IMR-90 (cell line): Measurements from ENCODE around the gene CDK15. TPM values are rescaled to one million over a fixed set of nuclear protein-coding genes. Genes with fewer than 3 reads are reported as not detected.

Experiments used
- ATAC-seq: fragments of 200-7000 bp; cut with Tn5 transposase; 2 replicates; pipeline ENCODE4 v1.9.1; 2020; ENCODE audit warnings: low read depth, mild to moderate bottlenecking, moderate library complexity
- BruUV-seq: library from RNA; stranded (reverse); fragments of 400-500 nt; replicated peaks from 2 replicates; lab custom pipeline; 2021; lab: Mats Ljungman, UMichigan
- CTCF ChIA-PET: fragments of 300-600 bp; formaldehyde crosslinking; extraction: SDS; loops from one replicate; lab custom pipeline; 2021; ENCODE audit warnings: antibody characterized with exemption; lab: Yijun Ruan, JAX
- POLR2A ChIA-PET: fragments of 300-600 bp; sonication (Branson Sonifier 250); formaldehyde crosslinking; loops from one replicate; lab custom pipeline; 2022; ENCODE audit warnings: antibody characterized with exemption; ENCODE audit not compliant: unreplicated experiment; lab: Charles Lee
- DNase-seq: peaks from one replicate; pipeline ENCODE4 v3.0.0; 2013
- H2AFZ ChIP-seq: replicated peaks from 2 replicates; pipeline ENCODE3; 2013; ENCODE audit warnings: low read length, mild to moderate bottlenecking; ENCODE audit not compliant: poor library complexity
- H2AK5ac ChIP-seq: 2 replicates; pipeline ENCODE4 v1.6.1; 2013; ENCODE audit warnings: low read depth, low read length, inconsistent platforms
- H2AK9ac ChIP-seq: replicated peaks from 2 replicates; pipeline ENCODE3; 2013; ENCODE audit warnings: mild to moderate bottlenecking, low read depth, low read length, moderate library complexity; ENCODE audit not compliant: poor library complexity
- H2BK120ac ChIP-seq: 2 replicates; pipeline ENCODE4 v1.6.1; 2013; ENCODE audit warnings: low read depth, low read length, inconsistent platforms
- H2BK15ac ChIP-seq: 3 replicates; pipeline ENCODE4 v1.6.1; 2013; ENCODE audit warnings: low read depth, low read length, inconsistent platforms
- H2BK20ac ChIP-seq: 2 replicates; pipeline ENCODE4 v1.6.1; 2013; ENCODE audit warnings: low read depth, mild to moderate bottlenecking, inconsistent platforms, low read length, moderate library complexity
- H2BK5ac ChIP-seq: 2 replicates; pipeline ENCODE4 v1.6.1; 2013; ENCODE audit warnings: mild to moderate bottlenecking, low read depth, low read length, inconsistent platforms; ENCODE audit not compliant: poor library complexity, severe bottlenecking
- H3K14ac ChIP-seq: replicated peaks from 2 replicates; pipeline ENCODE4 v1.6.1; 2013; ENCODE audit warnings: low read depth, low read length, inconsistent platforms
- H3K18ac ChIP-seq: 2 replicates; pipeline ENCODE4 v1.6.1; 2013; ENCODE audit warnings: low read depth, low read length, control low read depth
- H3K23ac ChIP-seq: 2 replicates; pipeline ENCODE4 v1.6.1; 2013; ENCODE audit warnings: low read depth, low read length, inconsistent platforms
- H3K27ac ChIP-seq: 2 replicates; pipeline ENCODE4 v1.5.1; 2013; ENCODE audit warnings: mild to moderate bottlenecking, control low read depth, low read length; ENCODE audit not compliant: insufficient read depth
- H3K27me3 ChIP-seq: 2 replicates; pipeline ENCODE4 v1.6.1; 2013; ENCODE audit warnings: low read length; ENCODE audit not compliant: control insufficient read depth, insufficient read depth
- H3K36me3 ChIP-seq: 2 replicates; pipeline ENCODE4 v1.6.1; 2013; ENCODE audit warnings: low read length, mixed read lengths; ENCODE audit not compliant: control insufficient read depth, insufficient read depth
- H3K4ac ChIP-seq: 2 replicates; pipeline ENCODE4 v1.6.1; 2013; ENCODE audit warnings: low read depth, low read length, inconsistent platforms
- H3K4me1 ChIP-seq: 2 replicates; pipeline ENCODE4 v1.6.1; 2013; ENCODE audit warnings: low read length, mixed read lengths; ENCODE audit not compliant: control insufficient read depth, insufficient read depth
- H3K4me2 ChIP-seq: 2 replicates; pipeline ENCODE4 v1.6.1; 2013; ENCODE audit warnings: low read depth, mild to moderate bottlenecking, control low read depth, low read length, moderate library complexity
- H3K4me3 ChIP-seq: 2 replicates; pipeline ENCODE4 v1.5.1; 2013; ENCODE audit warnings: low read depth, mild to moderate bottlenecking, control low read depth, low read length, moderate library complexity; ENCODE audit not compliant: insufficient read depth
- H3K56ac ChIP-seq: 2 replicates; pipeline ENCODE4 v1.6.1; 2013; ENCODE audit warnings: low read length, inconsistent platforms; ENCODE audit not compliant: insufficient read depth; ENCODE audit errors: extremely low read depth
- H3K79me1 ChIP-seq, 2 experiments: 2 replicates each; pipeline ENCODE4 v1.6.1; 2013; ENCODE audit warnings: low read length in 2 of 2, inconsistent platforms in 1 of 2, low read depth in 1 of 2
- H3K9ac ChIP-seq: 2 replicates; pipeline ENCODE4 v1.6.1; 2013; ENCODE audit warnings: low read depth, low read length, control low read depth
- H3K9me1 ChIP-seq: 2 replicates; pipeline ENCODE4 v1.6.1; 2013; ENCODE audit warnings: low read length, inconsistent platforms; ENCODE audit not compliant: insufficient read depth
- H3K9me3 ChIP-seq: 2 replicates; pipeline ENCODE4 v1.6.1; 2013; ENCODE audit warnings: low read length; ENCODE audit not compliant: control insufficient read depth, insufficient read depth
- H4K20me1 ChIP-seq: 2 replicates; pipeline ENCODE4 v1.6.1; 2013; ENCODE audit warnings: low read length, inconsistent platforms; ENCODE audit not compliant: insufficient read depth
- H4K5ac ChIP-seq: 2 replicates; pipeline ENCODE4 v1.6.1; 2013; ENCODE audit warnings: mild to moderate bottlenecking, low read depth, low read length, control low read depth
- H4K8ac ChIP-seq, 2 experiments: 2 replicates each; pipeline ENCODE4 v1.6.1; 2013; ENCODE audit warnings: low read depth in 2 of 2, low read length in 2 of 2, control low read depth in 1 of 2, inconsistent platforms in 1 of 2
- H4K91ac ChIP-seq: 2 replicates; pipeline ENCODE4 v1.6.1; 2013; ENCODE audit warnings: low read depth, low read length, inconsistent platforms; ENCODE audit not compliant: insufficient read depth
- CEBPB ChIP-seq: IDR thresholded peaks from 2 replicates; pipeline ENCODE4 v1.6.1; 2012; ENCODE audit warnings: low read depth, low read length, improper control_type of control experiment
- WGBS, 2 experiments: methylation state at CpG; one replicate each; pipeline versions ENCODE4 v1.1.5 to v1.1.7; 2013; ENCODE audit warnings: missing lambda C conversion rate in 2 of 2; ENCODE audit not compliant: insufficient read length in 1 of 2; ENCODE audit errors: extremely low coverage in 2 of 2; 5-methylcytosine and 5-hydroxymethylcytosine counted together
- dilution Hi-C: fragments of 300-500 bp; cut with HindIII; formaldehyde crosslinking; loops from one replicate; pipeline ENCODE4 v1.14.3; 2018; ENCODE audit warnings: low sequenced_read_pairs; ENCODE audit not compliant: unreplicated experiment
- in situ Hi-C: fragments of 300-500 bp; cut with MboI; formaldehyde crosslinking; loops from 3 replicates; pipeline ENCODE4 v1.14.3; 2019; ENCODE audit warnings: low sequenced_read_pairs, inconsistent platforms, mixed read lengths
- intact Hi-C: fragments of 100-400 bp; cut with micrococcal nuclease; formaldehyde crosslinking; loops from 2 replicates; pipeline ENCODE4 v1.10.0; 2022
- polyA plus RNA-seq, 3 experiments: library from polyadenylated mRNA; depleted of rRNA; stranded (reverse); fragments of >200 nt; gene quantifications; 2 replicates each; pipeline ENCODE4 v1.2.3, GENCODE V29; 2012; ENCODE audit warnings: low replicate concordance in 1 of 3
- total RNA-seq: library from RNA; depleted of rRNA; stranded (reverse); fragments of >200 nt; gene quantifications from 2 replicates; pipeline ENCODE4 v1.2.3, GENCODE V29; 2012
- TF ChIP-seq, protein P1 (sequence below): fragments of 150-350 bp; IDR thresholded peaks from 2 replicates; pipeline ENCODE4 v1.6.1; 2016; ENCODE audit warnings: low read depth, mild to moderate bottlenecking, low read length, moderate library complexity, borderline replicate concordance

Gene CDK15
- total and polyA plus RNA-seq, 2 of the 4 experiments (the other 2 are of a cell fraction) = 16.1 to 33.0 TPM

DNA sequence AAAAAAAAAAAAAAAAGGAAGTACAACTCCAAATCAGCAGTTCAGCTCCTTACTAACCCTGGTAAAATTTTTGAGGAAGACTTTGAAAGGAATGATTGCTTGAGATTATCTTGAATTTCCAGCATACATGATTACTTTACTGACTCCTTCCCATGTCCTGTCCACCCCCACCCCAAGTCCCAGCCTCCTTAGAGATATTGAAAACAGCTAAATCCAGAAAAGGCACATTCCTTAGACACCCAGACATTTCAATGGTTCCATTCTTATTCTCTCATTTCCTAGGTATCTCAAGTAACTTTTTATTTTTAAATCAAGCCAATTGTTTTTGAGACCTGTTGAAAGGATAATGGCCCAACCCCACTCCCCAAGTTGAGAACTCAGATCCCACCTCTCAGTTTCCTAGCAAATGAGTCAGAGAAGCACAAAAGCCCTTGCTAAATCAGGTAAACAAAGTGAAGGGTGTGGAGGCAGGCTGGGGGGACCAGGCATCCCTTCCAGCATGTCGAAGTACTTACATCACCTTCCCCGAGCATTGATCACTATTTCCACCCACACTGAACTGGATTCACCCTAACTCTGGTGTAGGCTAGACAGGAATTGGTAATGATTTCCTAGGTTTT lies 131.9 kb downstream of the CDK15 start:
- no CpG with 5 or more reads among the region's 2 CpGs for WGBS, 2 experiments
- Histone ChIP-seq H3K4me1 (peaks cover 15% of the 10 kb centered on the region), H3K23ac (no peak overlapping the region), H4K8ac (peak overlapping the region in 1 of 2 experiments; percentile 54; a peak in 2 of 4 replicates), H3K9me3 (peaks cover 2% of the 10 kb centered on the region; the same call in 1 of the 2 replicates), H3K4me2 (no peak overlapping the region), H3K14ac (peak overlapping the region; percentile 27; the same call in 1 of the 2 replicates), H3K27me3 (no peaks in the 10 kb centered on the region), H3K9ac (no peak overlapping the region), H4K20me1 (no peaks in the 10 kb centered on the region), H2AFZ (no peak overlapping the region), H3K56ac (no peak overlapping the region), H3K4ac (0 out of 2 replicates have a peak overlapping the region, but pooled peaks have one; percentile 21), H3K79me1 (no peaks in the 10 kb centered on the region), H4K91ac (no peak overlapping the region), H2AK5ac (no peak overlapping the region; the same call in 1 of the 2 replicates), H3K9me1 (0 out of 2 replicates have a peak, but pooled peaks cover 5% of the 10 kb centered on the region), H3K27ac (no peak overlapping the region), H2BK20ac (no peak overlapping the region), H2AK9ac (no peak overlapping the region), H2BK15ac (0 out of 3 replicates have a peak overlapping the region, but pooled peaks have one; percentile 14), H4K5ac (no peak overlapping the region), H2BK5ac (peak overlapping the region; percentile 41), H2BK120ac (peak overlapping the region; percentile 63; the same call in 1 of the 2 replicates), H3K36me3 (no peaks in the 10 kb centered on the region), H3K4me3 (no peak overlapping the region), H3K18ac (no peak overlapping the region)
- TF ChIP-seq, protein P1, sequence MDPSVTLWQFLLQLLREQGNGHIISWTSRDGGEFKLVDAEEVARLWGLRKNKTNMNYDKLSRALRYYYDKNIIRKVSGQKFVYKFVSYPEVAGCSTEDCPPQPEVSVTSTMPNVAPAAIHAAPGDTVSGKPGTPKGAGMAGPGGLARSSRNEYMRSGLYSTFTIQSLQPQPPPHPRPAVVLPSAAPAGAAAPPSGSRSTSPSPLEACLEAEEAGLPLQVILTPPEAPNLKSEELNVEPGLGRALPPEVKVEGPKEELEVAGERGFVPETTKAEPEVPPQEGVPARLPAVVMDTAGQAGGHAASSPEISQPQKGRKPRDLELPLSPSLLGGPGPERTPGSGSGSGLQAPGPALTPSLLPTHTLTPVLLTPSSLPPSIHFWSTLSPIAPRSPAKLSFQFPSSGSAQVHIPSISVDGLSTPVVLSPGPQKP = no peak
- TF ChIP-seq CEBPB = peak; percentile 20; the same call in 1 of the 2 replicates
- DNase-seq (peak; percentile 63), ATAC-seq (peak; percentile 37)
- in situ Hi-C loops = no loop called here
- dilution Hi-C loops = no loop called here
- no TSS peak for BruUV-seq
- POLR2A ChIA-PET = no interaction called here
- intact Hi-C loops = no loop called here
- CTCF ChIA-PET = interaction anchor here (0.6 kb wide), 1 partner anchor 162 kb away, joined by 4 read pairs; no protein-coding TSS in a partner anchor
